Ascending aorta (tissue), 2 donors: ENCODE data around the gene VEGFA. TPM values are rescaled to one million over a fixed set of nuclear protein-coding genes. Genes with fewer than 3 reads are reported as not detected.

Source experiments
- DNase-seq, 2 donors: peaks; one replicate each; pipeline ENCODE4 v3.0.0-alpha.2; 2019; ENCODE audit warnings: low spot score in 2 of 2
- H3K27ac ChIP-seq, 2 donors: fragments of 200-600 bp; sonication (generic); one replicate each; pipeline ENCODE4 v1.5.1; 2016 to 2017; ENCODE audit warnings: mild to moderate bottlenecking in 1 of 2
- H3K27me3 ChIP-seq: fragments of 200-600 bp; sonication (generic); one replicate; pipeline ENCODE4 v1.5.1; 2017
- H3K36me3 ChIP-seq, 2 donors: fragments of 200-600 bp; sonication (generic); one replicate each; pipeline ENCODE4 v1.5.1; 2016
- H3K4me1 ChIP-seq, 2 donors: fragments of 200-600 bp; sonication (generic); one replicate each; pipeline ENCODE4 v1.5.1; 2016 to 2017; ENCODE audit warnings: mild to moderate bottlenecking in 1 of 2
- H3K4me3 ChIP-seq, 2 donors: fragments of 200-600 bp; sonication (generic); one replicate each; pipeline ENCODE4 v1.5.1; 2016 to 2017; ENCODE audit warnings: mild to moderate bottlenecking in 1 of 2
- H3K9me3 ChIP-seq, 2 donors: fragments of 200-600 bp; sonication (generic); one replicate each; pipeline ENCODE4 v1.5.1; 2016
- CTCF ChIP-seq, 3 experiments: fragments of 200-600 bp in 2 of 3; fragments of 450-650 bp in 1 of 3; sonication (generic) in 2 of 3; IDR thresholded peaks; one replicate each; pipeline ENCODE4 v1.5.1; 2016 to 2019; ENCODE audit warnings: antibody characterized with exemption in 3 of 3, mild to moderate bottlenecking in 1 of 3, moderate library complexity in 1 of 3
- intact Hi-C: fragments of 100-400 bp; cut with DNase I; formaldehyde crosslinking; loops from one replicate; pipeline ENCODE4 v1.15.1; 2023
- total RNA-seq: library from RNA; depleted of rRNA; stranded (reverse); fragments of >200 nt; gene quantifications from one replicate; pipeline ENCODE4 v1.1.0, GENCODE V29; 2016

VEGFA gene
- total RNA-seq, 1 donor from 2014 or later = 110 TPM

- intact Hi-C loops = no loop called here
- no peak for TF ChIP-seq CTCF (IDR thresholded peaks at IDR 0.05)
- Histone ChIP-seq H3K36me3 (no peaks in the 10 kb centered on the region), H3K9me3 (no peaks in the 10 kb centered on the region), H3K27ac (no peak overlapping the region), H3K4me3 (no peak overlapping the region), H3K27me3 (no peaks in the 10 kb centered on the region), H3K4me1 (no peaks in the 10 kb centered on the region)
- no peak for DNase-seq
These were observed 30.2 kb downstream of the VEGFA start for GRCh38 chr6:43800298-43800623.

DNA sequence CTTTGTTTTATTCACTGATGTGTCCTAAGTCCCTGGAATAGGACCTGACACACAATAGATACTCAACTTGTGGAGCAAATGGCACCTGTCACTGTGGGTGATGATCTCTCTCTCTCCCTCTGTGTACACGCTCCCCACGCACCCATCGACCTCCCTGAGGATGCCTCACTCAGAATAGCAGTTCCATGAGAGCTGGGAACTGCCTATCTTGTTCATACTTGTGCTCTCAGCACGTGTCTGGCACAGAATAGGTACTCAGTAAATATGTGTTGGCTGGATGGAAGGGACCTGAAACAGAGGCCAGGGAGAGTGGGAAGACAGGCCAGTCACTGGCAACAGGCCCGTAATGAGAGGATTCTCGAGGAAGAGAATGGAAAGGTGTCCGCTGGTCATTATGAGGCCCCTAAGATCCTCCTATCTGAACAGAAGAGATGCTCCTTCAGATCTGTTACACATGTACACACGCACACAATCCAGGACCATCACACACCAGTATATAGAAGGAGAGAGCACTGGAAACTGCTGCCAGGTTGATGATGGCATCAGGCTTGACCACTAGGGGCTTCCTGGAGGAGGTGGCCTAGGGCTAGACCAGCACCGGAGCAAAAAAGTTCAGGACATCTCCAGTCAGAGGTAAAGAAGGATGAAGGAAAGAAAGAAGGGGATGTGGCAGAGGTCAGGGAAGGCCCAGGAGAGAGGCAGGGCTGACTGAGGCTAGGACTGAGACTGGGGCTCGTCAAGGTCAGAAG, 30.9 kb downstream of the VEGFA start:
- DNase-seq = no peak
- intact Hi-C loops = no loop called here
- Histone ChIP-seq H3K36me3 (no peaks in the 10 kb centered on the region), H3K4me1 (no peaks in the 10 kb centered on the region), H3K9me3 (no peaks in the 10 kb centered on the region), H3K27me3 (no peaks in the 10 kb centered on the region), H3K27ac (no peak overlapping the region), H3K4me3 (no peak overlapping the region)
- no peak for TF ChIP-seq CTCF (IDR thresholded peaks at IDR 0.05)

- no peak for TF ChIP-seq CTCF (IDR thresholded peaks at IDR 0.05)
- no peaks in the 10 kb centered on the region for H3K27me3 ChIP-seq
- no peaks in the 10 kb centered on the region for H3K36me3 ChIP-seq
- no peak overlapping the region for H3K27ac ChIP-seq
- H3K4me1 ChIP-seq = no peaks in the 10 kb centered on the region
- no peak overlapping the region for H3K4me3 ChIP-seq
- no peaks in the 10 kb centered on the region for H3K9me3 ChIP-seq
- intact Hi-C loops = no loop called here
- DNase-seq = no peak
These were observed 31.6 kb downstream of the VEGFA start for GRCh38 chr6:43801495-43802181.

DNA sequence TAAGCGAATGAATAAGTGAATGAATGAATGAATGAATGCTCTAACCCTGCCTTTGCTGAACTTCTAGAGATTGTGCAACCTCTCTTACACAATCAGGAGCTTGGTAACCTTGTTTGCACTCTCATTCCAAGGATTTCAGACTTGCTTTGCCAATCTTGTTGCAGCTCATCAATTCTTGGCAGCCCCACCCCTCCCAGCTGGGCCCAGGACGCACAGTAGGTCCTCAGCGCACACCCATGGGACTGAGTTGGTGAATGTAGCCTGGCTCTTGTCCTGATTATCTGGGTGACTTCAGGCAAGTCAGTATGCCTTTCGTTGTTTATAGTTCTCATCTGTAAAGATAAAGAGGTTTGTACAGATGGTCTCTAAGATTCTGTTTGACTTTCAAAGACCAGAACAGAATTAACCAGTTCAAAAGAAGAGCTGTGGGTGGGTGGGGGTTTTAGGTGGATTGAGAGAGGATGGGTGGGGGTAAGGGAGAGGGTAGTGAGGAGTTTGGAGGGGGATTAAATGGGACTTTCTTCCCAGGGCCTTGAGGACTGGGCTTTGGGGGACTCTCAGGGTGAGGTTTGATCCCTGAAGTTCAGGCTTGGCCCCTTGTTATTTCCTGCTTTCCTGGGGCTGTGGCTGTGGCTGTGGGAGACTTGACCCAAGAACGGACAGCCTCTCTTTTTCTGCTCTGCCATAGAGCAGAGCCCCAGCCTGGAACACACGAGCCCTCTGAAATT, 33.2 kb downstream of the VEGFA start:
- no peak for DNase-seq
- intact Hi-C loops = no loop called here
- Histone ChIP-seq H3K36me3 (no peaks in the 10 kb centered on the region), H3K4me1 (no peaks in the 10 kb centered on the region), H3K9me3 (no peaks in the 10 kb centered on the region), H3K27me3 (no peaks in the 10 kb centered on the region), H3K27ac (no peak overlapping the region), H3K4me3 (no peak overlapping the region)
- TF ChIP-seq CTCF (IDR thresholded peaks at IDR 0.05) = no peak

GRCh38 chr6:43803783-43804549, 34.0 kb downstream of the VEGFA start:
- Histone ChIP-seq H3K9me3 (no peaks in the 10 kb centered on the region), H3K4me3 (no peak overlapping the region), H3K27me3 (no peaks in the 10 kb centered on the region), H3K27ac (no peak overlapping the region), H3K4me1 (no peaks in the 10 kb centered on the region), H3K36me3 (no peaks in the 10 kb centered on the region)
- no peak for TF ChIP-seq CTCF (IDR thresholded peaks at IDR 0.05)
- intact Hi-C loops = no loop called here
- no peak for DNase-seq
